GM12873 (cell line): ENCODE measurements around the gene PLXND1.

Source experiments
- CTCF ChIP-seq: IDR thresholded peaks from 2 replicates; pipeline ENCODE4 v1.5.1; 2012; ENCODE audit warnings: low read depth, mild to moderate bottlenecking, moderate library complexity, low read length, control low read depth; ENCODE audit not compliant: insufficient read depth; ENCODE audit errors: missing control alignments

The PLXND1 gene

GRCh38 chr3:129518581-129518980 is 87.9 kb downstream of the PLXND1 start:
- TF ChIP-seq CTCF = no peak

- no peak for TF ChIP-seq CTCF
Observed at GRCh38 chr3:129518038-129518561, 88.4 kb downstream of the PLXND1 start.

- TF ChIP-seq CTCF = no peak
Observed at GRCh38 chr3:129517516-129517915, 89.0 kb downstream of the PLXND1 start.

GRCh38 chr3:129514563-129514962 is 91.9 kb downstream of the PLXND1 start:
- TF ChIP-seq CTCF = no peak

GRCh38 chr3:129514110-129514509 is 92.4 kb downstream of the PLXND1 start:
- no peak for TF ChIP-seq CTCF

- TF ChIP-seq CTCF = no peak
Observed at GRCh38 chr3:129513705-129514104, 92.8 kb downstream of the PLXND1 start.

- no peak for TF ChIP-seq CTCF
Observed at GRCh38 chr3:129512595-129512994, 93.9 kb downstream of the PLXND1 start.
